K562 (cell line): ENCODE results near the gene ABHD1. TPM values are rescaled to one million over a fixed set of nuclear protein-coding genes. Genes with fewer than 3 reads are reported as not detected.

Experiments used
- ATAC-seq: fragments of 200-7000 bp; cut with Tn5 transposase; 3 replicates; pipeline ENCODE4 v1.9.1; 2020; ENCODE audit warnings: moderate library complexity
- BruUV-seq: library from RNA; stranded (reverse); fragments of 400-500 nt; replicated peaks from 2 replicates; lab custom pipeline; 2021; lab: Mats Ljungman, UMichigan
- CTCF ChIA-PET: fragments of 300-600 bp; formaldehyde crosslinking; extraction: SDS; loops from one replicate; lab custom pipeline; 2021; ENCODE audit warnings: low intra/inter-chr PET ratio; lab: Yijun Ruan, JAX
- POLR2A ChIA-PET: fragments of 300-600, 350-650 bp; sonication (Branson Sonifier 250); formaldehyde crosslinking; extraction: SDS; loops from one replicate; lab custom pipeline; 2021; ENCODE audit warnings: antibody characterized with exemption, inconsistent platforms; lab: Yijun Ruan, JAX
- DNase-seq, 4 experiments: peaks; one replicate each; pipeline versions ENCODE4 v3.0.0 to v3.0.0-alpha.2; 2011 to 2018; ENCODE audit warnings: low spot score in 3 of 4, mixed read lengths in 3 of 4; ENCODE audit errors: extremely low read depth in 1 of 4
- FAIRE-seq: peaks from 2 replicates; lab custom pipeline; 2011; peaks lifted over from hg19 to GRCh38; lab: Jason Lieb, UNC
- H2AFZ ChIP-seq: 2 replicates; pipeline ENCODE4 v1.6.0; 2011; ENCODE audit warnings: low read depth, low read length, control low read depth, inconsistent platforms
- H3K27ac ChIP-seq: fragments of 200-600 bp; 3 replicates; pipeline ENCODE4 v1.8.0; 2011; ENCODE audit warnings: low read depth, mild to moderate bottlenecking, control low read depth, inconsistent platforms, low read length, moderate library complexity, mixed read lengths; ENCODE audit errors: extremely low read depth
- H3K27me3 ChIP-seq, 2 experiments: fragments of 300-600 bp in 1 of 2; 2 replicates in 1 of 2; 3 replicates in 1 of 2; pipeline versions ENCODE4 v1.6.0 to v1.8.0; 2011; ENCODE audit warnings: inconsistent platforms in 2 of 2, low read length in 2 of 2, mild to moderate bottlenecking in 1 of 2, mixed read lengths in 1 of 2, moderate library complexity in 1 of 2; ENCODE audit not compliant: control insufficient read depth in 2 of 2, insufficient read depth in 2 of 2
- H3K36me3 ChIP-seq: fragments of 300-600 bp; 3 replicates; pipeline ENCODE4 v1.8.0; 2011; ENCODE audit warnings: mild to moderate bottlenecking, low read length, inconsistent platforms; ENCODE audit not compliant: control insufficient read depth, insufficient read depth
- H3K4me1 ChIP-seq, 2 experiments: fragments of 200-600 bp in 1 of 2; replicated peaks in 1 of 2; 2 replicates in 1 of 2; 3 replicates in 1 of 2; pipeline versions ENCODE4 v1.5.1 to v1.8.0; 2011; ENCODE audit warnings: inconsistent platforms in 2 of 2, low read length in 2 of 2, mild to moderate bottlenecking in 1 of 2, mixed read lengths in 1 of 2, moderate library complexity in 1 of 2; ENCODE audit not compliant: control insufficient read depth in 2 of 2, insufficient read depth in 2 of 2
- H3K4me2 ChIP-seq: 2 replicates; pipeline ENCODE4 v1.6.1; 2011; ENCODE audit warnings: low read length, control low read depth, inconsistent platforms, mixed read lengths; ENCODE audit not compliant: insufficient read depth
- H3K4me3 ChIP-seq: fragments of 200-600 bp; sonication (generic), shearing (Covaris generic); 2 replicates; pipeline ENCODE4 v1.5.1; 2016; ENCODE audit warnings: control low read depth, inconsistent platforms
- H3K79me2 ChIP-seq: fragments of 200-600 bp; 3 replicates; pipeline ENCODE4 v1.8.0; 2011; ENCODE audit warnings: low read length, inconsistent platforms; ENCODE audit not compliant: control insufficient read depth, insufficient read depth
- H3K9ac ChIP-seq, 2 experiments: 2 replicates each; pipeline versions ENCODE4 v1.6.0 to v1.6.1; 2011; ENCODE audit warnings: low read depth in 2 of 2, low read length in 2 of 2, control low read depth in 1 of 2, inconsistent platforms in 1 of 2, mild to moderate bottlenecking in 1 of 2, mixed read lengths in 1 of 2; ENCODE audit not compliant: insufficient read depth in 1 of 2
- H3K9me1 ChIP-seq: one replicate; pipeline ENCODE4 v1.6.0; 2011; ENCODE audit warnings: inconsistent platforms, mild to moderate bottlenecking, low read length, moderate library complexity; ENCODE audit not compliant: control insufficient read depth, insufficient read depth
- H3K9me3 ChIP-seq: replicated peaks from 2 replicates; pipeline ENCODE4 v1.5.1; 2011; ENCODE audit warnings: low read depth, low read length, inconsistent platforms; ENCODE audit not compliant: control insufficient read depth, insufficient read depth
- H4K20me1 ChIP-seq: replicated peaks from 2 replicates; pipeline ENCODE4 v1.6.1; 2011; ENCODE audit warnings: low read length, inconsistent platforms, mixed read lengths; ENCODE audit not compliant: control insufficient read depth, insufficient read depth
- BACH1 ChIP-seq: fragments of 200-800 bp; sonication (Bioruptor generic); IDR thresholded peaks from 2 replicates; pipeline ENCODE4 v1.6.1; 2016; ENCODE audit warnings: missing genetic modification characterization, missing compliant biosample characterization
- CHAMP1 ChIP-seq: fragments of 450-650 bp; IDR thresholded peaks from 2 replicates; pipeline ENCODE4 v1.6.1; 2016; ENCODE audit warnings: mild to moderate bottlenecking
- CREM ChIP-seq: IDR thresholded peaks from 2 replicates; pipeline ENCODE4 v1.6.1; 2014; ENCODE audit warnings: antibody characterized with exemption, low read depth
- ETV1 ChIP-seq: fragments of 450-650 bp; conservative IDR thresholded peaks from 2 replicates; pipeline ENCODE4 v1.6.1; 2016; ENCODE audit warnings: missing genetic modification characterization, control low read depth, low read depth, missing compliant biosample characterization
- FOSL1 ChIP-seq: fragments of 200-800 bp; sonication (Bioruptor generic); conservative IDR thresholded peaks from 2 replicates; pipeline ENCODE4 v1.6.1; 2016; ENCODE audit warnings: missing genetic modification characterization, missing compliant biosample characterization
- JUND ChIP-seq, 2 experiments: IDR thresholded peaks; 2 replicates in 1 of 2; 3 replicates in 1 of 2; pipeline ENCODE4 v1.6.1; 2011; ENCODE audit warnings: borderline replicate concordance in 2 of 2, low read depth in 2 of 2, low read length in 2 of 2, improper control_type of control experiment in 1 of 2, missing biosample characterization in 1 of 2, missing genetic modification characterization in 1 of 2, missing genetic modification reagents in 1 of 2
- KDM5B ChIP-seq: fragments of 200-600 bp; sonication (generic); IDR thresholded peaks from 2 replicates; pipeline ENCODE4 v1.6.1; 2012; ENCODE audit warnings: low read depth, mild to moderate bottlenecking, moderate library complexity, low read length, control low read depth, inconsistent platforms; ENCODE audit not compliant: insufficient replicate concordance
- LEF1 ChIP-seq: fragments of 450-650 bp; IDR thresholded peaks from 2 replicates; pipeline ENCODE4 v1.6.1; 2016; ENCODE audit warnings: mild to moderate bottlenecking
- MAZ ChIP-seq, 2 experiments: fragments of 450-650 bp in 1 of 2; sonication (generic) in 1 of 2; formaldehyde crosslinking; IDR thresholded peaks in 1 of 2; conservative IDR thresholded peaks in 1 of 2; 2 replicates each; pipeline versions ENCODE4 v1.4.0 to v1.5.0; 2020; ENCODE audit warnings: mild to moderate bottlenecking in 1 of 2, missing genetic modification reagents in 1 of 2
- NKRF ChIP-seq: fragments of 450-650 bp; IDR thresholded peaks from 2 replicates; pipeline ENCODE4 v1.6.1; 2016; ENCODE audit warnings: borderline replicate concordance
- RUNX1 ChIP-seq: sonication (generic); IDR thresholded peaks from 2 replicates; pipeline ENCODE4 v1.6.1; 2016; ENCODE audit warnings: antibody characterized with exemption, low read depth
- SMARCE1 ChIP-seq: fragments of 450-650 bp; IDR thresholded peaks from 2 replicates; pipeline ENCODE4 v1.7.1; 2016; ENCODE audit warnings: mild to moderate bottlenecking
- TEAD2 ChIP-seq: fragments of 450-650 bp; IDR thresholded peaks from 2 replicates; pipeline ENCODE4 v1.6.1; 2016; ENCODE audit warnings: missing genetic modification characterization, control low read depth, missing compliant biosample characterization
- ZNF263 ChIP-seq: sonication (generic); formaldehyde crosslinking; IDR thresholded peaks from 2 replicates; pipeline ENCODE4 v1.8.0; 2022; ENCODE audit warnings: mild to moderate bottlenecking, missing genetic modification reagents, borderline replicate concordance
- ZNF3 ChIP-seq: fragments of 250-450 bp; sonication (Bioruptor Pico); IDR thresholded peaks from 2 replicates; pipeline ENCODE4 v1.5.0; 2021; ENCODE audit warnings: mild to moderate bottlenecking, moderate library complexity
- ZNF436 ChIP-seq: fragments of 250-450, 450-650 bp; sonication (Bioruptor Pico); formaldehyde crosslinking; IDR thresholded peaks from 2 replicates; pipeline ENCODE4 v1.7.0; 2020; ENCODE audit warnings: mild to moderate bottlenecking
- WGBS: fragments of 100-300 bp; shearing (Covaris generic); methylation state at CpG from one replicate; pipeline ENCODE4 v1.1.6; 2016; ENCODE audit warnings: low coverage, mixed read lengths; ENCODE audit not compliant: insufficient coverage; ENCODE audit errors: missing lambda C conversion rate; 5-methylcytosine and 5-hydroxymethylcytosine counted together
- in situ Hi-C: fragments of 300-500 bp; cut with MboI; formaldehyde crosslinking; loops from 4 replicates; pipeline ENCODE4 v1.15.0; 2018; ENCODE audit warnings: inconsistent platforms, mixed read lengths
- intact Hi-C: fragments of 100-400 bp; cut with micrococcal nuclease; formaldehyde crosslinking; loops from 2 replicates; pipeline ENCODE4 v1.14.2; 2022
- polyA plus RNA-seq, 8 experiments: library from polyadenylated mRNA; depleted of rRNA in 4 of 8; stranded (reverse) in 5 of 8; unstranded in 3 of 8; fragments of >200 nt; fragmentation: Nextera tagmentation in 2 of 8; fragmentation: Illumina TruSeq in 1 of 8; extraction: Ambion mirVana in 2 of 8; extraction: Trizol in 1 of 8; gene quantifications; 2 replicates each; pipeline versions ENCODE4 v1.2.1 to v1.2.3, GENCODE V29; 2011 to 2014; ENCODE audit warnings: inconsistent platforms in 1 of 8, missing spikeins in 1 of 8
- total RNA-seq, 7 experiments: library from RNA; depleted of rRNA in 6 of 7; stranded (reverse); fragments of >200 nt in 6 of 7; fragmentation: Illumina TruSeq in 2 of 7; extraction: Trizol in 2 of 7; gene quantifications; 2 replicates each; pipeline versions ENCODE4 v1.2.1 to v1.2.3, GENCODE V29; 2011 to 2021; ENCODE audit warnings: low replicate concordance in 1 of 7

Gene ABHD1
- total and polyA plus RNA-seq, 9 of the 15 experiments (the other 6 are each of a cell fraction or from before 2014, with no cell fraction given) = 0.10 to 0.16 (median 0.11) TPM; not detected in 5

DNA sequence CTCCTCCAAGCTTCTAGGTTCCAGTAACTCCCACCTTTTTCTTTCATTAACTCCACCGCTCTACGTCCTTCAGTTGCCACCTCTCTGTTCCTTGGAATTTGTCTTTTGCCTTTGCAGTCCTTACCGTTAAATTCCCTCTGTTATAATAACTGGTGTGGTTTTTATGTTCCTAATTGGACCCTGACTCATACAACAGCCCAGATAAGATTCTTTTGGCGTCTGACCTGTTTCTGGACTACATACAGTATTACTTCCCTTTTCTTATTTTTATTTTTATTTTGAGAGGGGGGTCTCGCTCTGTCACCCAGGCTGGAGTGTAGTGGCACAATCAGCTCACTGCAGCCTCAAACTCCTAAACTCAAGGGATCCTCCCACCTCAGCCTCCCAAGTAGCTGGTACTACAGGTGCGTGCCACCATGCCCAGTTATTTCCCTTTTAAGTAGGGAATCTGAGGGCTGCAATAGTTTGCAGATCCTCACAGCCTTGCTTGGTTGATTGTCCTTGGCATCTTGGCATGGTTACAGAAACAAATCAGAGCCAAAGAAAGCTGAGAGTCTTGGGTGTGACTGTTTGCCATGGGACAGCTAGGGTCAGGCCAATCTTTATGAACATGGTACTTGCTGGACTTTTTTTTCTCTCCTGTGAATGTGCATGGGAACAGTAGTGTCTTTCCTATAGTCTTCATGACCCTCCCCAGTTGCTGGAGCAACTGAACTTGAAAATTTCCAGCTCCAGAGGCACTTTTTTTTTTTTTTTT, 47.1 kb downstream of the ABHD1 start:
- Histone ChIP-seq H3K4me3 (no peak overlapping the region), H3K4me1 (peaks cover 8 to 9% of the 10 kb centered on the region in 2 experiments; a peak in 3 of 5 replicates), H3K27me3 (peaks cover 11 to 35% of the 10 kb centered on the region in 2 experiments; a peak in 4 of 5 replicates), H3K9ac (no peak overlapping the region), H3K4me2 (no peak overlapping the region), H3K36me3 (no peaks in the 10 kb centered on the region), H3K9me3 (no peaks in the 10 kb centered on the region), H3K9me1 (no peaks in the 10 kb centered on the region), H4K20me1 (no peaks in the 10 kb centered on the region), H2AFZ (no peak overlapping the region), H3K27ac (no peak overlapping the region), H3K79me2 (no peaks in the 10 kb centered on the region)
- in situ Hi-C loops (no loop called here), intact Hi-C loops (loop anchor here (2.0 kb wide), 1 partner anchor 20 kb away; no protein-coding TSS in a partner anchor)
- no peak for TF ChIP-seq MAZ (CRISPR knock-in tag; conservative IDR thresholded peaks at IDR 0.05 in 1 of 2, IDR thresholded peaks at IDR 0.05 in 1 of 2)
- TF ChIP-seq JUND (IDR thresholded peaks at IDR 0.05; ENCODE audit: borderline replicate concordance, low read depth, low read length) = peak; percentile 53; the same call in 1 of the 2 replicates
- TF ChIP-seq JUND (tag; IDR thresholded peaks at IDR 0.05; ENCODE audit: borderline replicate concordance, low read depth, low read length) = no peak; the same call in 2 of the 3 replicates
- no peak for TF ChIP-seq CHAMP1
- no peak for TF ChIP-seq RUNX1
- TF ChIP-seq ETV1 = no peak
- TF ChIP-seq KDM5B = no peak
- peak; percentile 69 for TF ChIP-seq FOSL1 (tag)
- TF ChIP-seq ZNF3 (CRISPR knock-in tag) = no peak
- no peak for TF ChIP-seq BACH1
- TF ChIP-seq ZNF436 = no peak
- no peak for TF ChIP-seq NKRF
- TF ChIP-seq TEAD2 (tag) = no peak
- no peak for TF ChIP-seq CREM
- no peak for TF ChIP-seq LEF1
- peak; percentile 57; the same call in 1 of the 2 replicates for TF ChIP-seq SMARCE1
- TF ChIP-seq ZNF263 (CRISPR knock-in tag) = no peak
- CTCF ChIA-PET = interaction anchor here (0.5 to 0.7 kb wide), 2 partner anchors 109 to 480 kb away, joined by 3 to 5 read pairs; no protein-coding TSS in a partner anchor
- ATAC-seq (no peak; the same call in 2 of the 3 replicates), FAIRE-seq (no peak), DNase-seq (no peak)
- POLR2A ChIA-PET = no interaction called here
- no TSS peak for BruUV-seq
- whole genome bisulfite sequencing = 9% methylated on average over 6 of the region's 6 CpGs
